IMR-90 (cell line): ENCODE measurements around the gene L1CAM.

Experiments
- CEBPB ChIP-seq: IDR thresholded peaks from 2 replicates; pipeline ENCODE4 v1.6.1; 2012; ENCODE audit warnings: low read depth, low read length, improper control_type of control experiment
- CHD1 ChIP-seq: IDR thresholded peaks from 2 replicates; pipeline ENCODE4 v1.6.1; 2012; ENCODE audit warnings: low read depth, low read length, improper control_type of control experiment
- MAFK ChIP-seq: IDR thresholded peaks from 2 replicates; pipeline ENCODE4 v1.6.1; 2012; ENCODE audit warnings: low read depth, low read length, improper control_type of control experiment
- MXI1 ChIP-seq: IDR thresholded peaks from 2 replicates; pipeline ENCODE4 v1.6.1; 2012; ENCODE audit warnings: low read depth, mild to moderate bottlenecking, low read length, moderate library complexity, borderline replicate concordance
- POLR2A ChIP-seq: IDR thresholded peaks from 2 replicates; pipeline ENCODE4 v1.6.1; 2012; ENCODE audit warnings: mild to moderate bottlenecking, low read depth, low read length
- SMC3 ChIP-seq: fragments of 150-350 bp; IDR thresholded peaks from 2 replicates; pipeline ENCODE4 v1.6.1; 2016; ENCODE audit warnings: low read depth, mild to moderate bottlenecking, antibody characterized with exemption, low read length, moderate library complexity
- TF ChIP-seq, protein P1 (sequence below): conservative IDR thresholded peaks from 2 replicates; pipeline ENCODE4 v1.5.1; 2012; ENCODE audit warnings: mild to moderate bottlenecking, low read depth, low read length, improper control_type of control experiment

DNA sequence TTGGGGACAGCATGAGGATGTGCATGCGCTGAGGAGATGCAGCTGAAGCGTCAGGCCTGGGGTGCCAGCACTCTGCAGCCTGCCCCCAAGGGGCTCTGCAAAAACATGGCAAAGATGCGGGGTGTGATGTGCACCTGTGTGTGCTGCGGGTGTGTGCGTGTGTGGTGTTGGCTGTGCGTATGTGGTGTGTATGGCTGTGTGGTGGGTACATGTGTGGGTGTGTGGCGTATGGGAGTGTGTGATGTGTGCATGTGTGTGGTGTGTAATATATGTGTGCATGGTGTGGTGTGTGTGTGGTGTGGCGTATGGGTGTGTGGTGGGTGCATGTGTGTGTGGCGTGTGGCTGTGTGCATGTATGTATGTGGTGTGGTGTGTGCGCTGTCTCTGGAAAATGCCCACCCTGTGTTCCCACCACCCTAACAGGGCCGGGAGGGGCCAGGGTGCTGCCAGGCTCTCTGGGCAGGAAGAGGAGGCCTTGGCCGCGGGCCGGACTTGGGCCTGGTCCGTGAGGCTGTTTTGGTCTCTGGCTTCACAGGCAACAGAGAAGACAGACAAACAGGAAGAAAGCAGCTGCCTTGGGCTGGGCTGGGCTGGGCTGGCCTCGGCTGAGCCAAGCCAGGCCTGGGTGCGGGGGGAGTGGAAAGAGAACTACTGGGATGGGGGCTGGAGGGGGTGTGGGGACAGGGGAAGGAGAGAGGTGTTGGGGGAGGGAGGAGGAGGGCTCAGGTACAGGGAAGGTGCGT is 17.4 kb upstream of the L1CAM start:
- TF ChIP-seq POLR2A (no peak), SMC3 (no peak), MXI1 (no peak), MAFK (no peak), CEBPB (no peak), CHD1 (no peak)
- TF ChIP-seq, protein P1, sequence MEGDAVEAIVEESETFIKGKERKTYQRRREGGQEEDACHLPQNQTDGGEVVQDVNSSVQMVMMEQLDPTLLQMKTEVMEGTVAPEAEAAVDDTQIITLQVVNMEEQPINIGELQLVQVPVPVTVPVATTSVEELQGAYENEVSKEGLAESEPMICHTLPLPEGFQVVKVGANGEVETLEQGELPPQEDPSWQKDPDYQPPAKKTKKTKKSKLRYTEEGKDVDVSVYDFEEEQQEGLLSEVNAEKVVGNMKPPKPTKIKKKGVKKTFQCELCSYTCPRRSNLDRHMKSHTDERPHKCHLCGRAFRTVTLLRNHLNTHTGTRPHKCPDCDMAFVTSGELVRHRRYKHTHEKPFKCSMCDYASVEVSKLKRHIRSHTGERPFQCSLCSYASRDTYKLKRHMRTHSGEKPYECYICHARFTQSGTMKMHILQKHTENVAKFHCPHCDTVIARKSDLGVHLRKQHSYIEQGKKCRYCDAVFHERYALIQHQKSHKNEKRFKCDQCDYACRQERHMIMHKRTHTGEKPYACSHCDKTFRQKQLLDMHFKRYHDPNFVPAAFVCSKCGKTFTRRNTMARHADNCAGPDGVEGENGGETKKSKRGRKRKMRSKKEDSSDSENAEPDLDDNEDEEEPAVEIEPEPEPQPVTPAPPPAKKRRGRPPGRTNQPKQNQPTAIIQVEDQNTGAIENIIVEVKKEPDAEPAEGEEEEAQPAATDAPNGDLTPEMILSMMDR, result no peak
